ENCODE data around the gene STARD8. TPM values are rescaled to one million over a fixed set of nuclear protein-coding genes. Genes with fewer than 3 reads are reported as not detected.

The STARD8 gene
- total RNA-seq, 2 donors from 2014 or later = 1.6 to 2.3 TPM

- intact Hi-C loops (cut with DNase I) = no loop called here
- Histone ChIP-seq H3K9ac (ENCODE audit: low read depth in 2 of 2, low read length in 2 of 2) (no peak overlapping the region), H3K27ac (no peak overlapping the region), H3K4me3 (no peak overlapping the region), H3K27me3 (no peaks in the 10 kb centered on the region), H3K36me3 (no peaks in the 10 kb centered on the region), H3K4me1 (no peaks in the 10 kb centered on the region), H3K9me3 (no peaks in the 10 kb centered on the region)
- TF ChIP-seq CTCF (IDR thresholded peaks at IDR 0.05) = no peak
- no peak for DNase-seq
Observed at GRCh38 chrX:68697465-68698125, 50.1 kb downstream of the STARD8 start.

GRCh38 chrX:68698942-68699341 is 51.5 kb downstream of the STARD8 start:
- H3K4me3 ChIP-seq = no peak overlapping the region
- TF ChIP-seq CTCF (IDR thresholded peaks at IDR 0.05) = no peak
- no peaks in the 10 kb centered on the region for H3K36me3 ChIP-seq
- H3K27me3 ChIP-seq = no peaks in the 10 kb centered on the region
- H3K9ac ChIP-seq (ENCODE audit: low read depth in 2 of 2, low read length in 2 of 2) = no peak overlapping the region
- intact Hi-C loops (cut with DNase I) = no loop called here
- H3K9me3 ChIP-seq = no peaks in the 10 kb centered on the region
- no peaks in the 10 kb centered on the region for H3K4me1 ChIP-seq
- no peak for DNase-seq
- no peak overlapping the region for H3K27ac ChIP-seq

GRCh38 chrX:68699960-68700746 is 52.7 kb downstream of the STARD8 start:
- Histone ChIP-seq H3K4me1 (no peaks in the 10 kb centered on the region), H3K9me3 (no peaks in the 10 kb centered on the region), H3K9ac (ENCODE audit: low read depth in 2 of 2, low read length in 2 of 2) (no peak overlapping the region), H3K27me3 (no peaks in the 10 kb centered on the region), H3K4me3 (no peak overlapping the region), H3K36me3 (no peaks in the 10 kb centered on the region), H3K27ac (no peak overlapping the region)
- TF ChIP-seq CTCF (IDR thresholded peaks at IDR 0.05) = no peak
- intact Hi-C loops (cut with DNase I) = no loop called here
- no peak for DNase-seq

GRCh38 chrX:68703369-68703768 is 55.9 kb downstream of the STARD8 start:
- no peak overlapping the region for H3K4me3 ChIP-seq

GRCh38 chrX:68703846-68704245 is 56.4 kb downstream of the STARD8 start:
- Histone ChIP-seq H3K4me1 (no peaks in the 10 kb centered on the region), H3K9ac (ENCODE audit: low read depth in 2 of 2, low read length in 2 of 2) (no peak overlapping the region), H3K27me3 (no peaks in the 10 kb centered on the region), H3K9me3 (no peaks in the 10 kb centered on the region), H3K4me3 (no peak overlapping the region), H3K36me3 (no peaks in the 10 kb centered on the region), H3K27ac (no peak overlapping the region)
- intact Hi-C loops (cut with DNase I) = no loop called here
- no peak for DNase-seq
- TF ChIP-seq CTCF (IDR thresholded peaks at IDR 0.05) = no peak

More at GRCh38 chrX:68703369-68703768, 55.9 kb downstream of the STARD8 start:
- Histone ChIP-seq H3K27ac (no peak overlapping the region), H3K9ac (ENCODE audit: low read depth in 2 of 2, low read length in 2 of 2) (no peak overlapping the region), H3K27me3 (no peaks in the 10 kb centered on the region), H3K9me3 (no peaks in the 10 kb centered on the region), H3K36me3 (no peaks in the 10 kb centered on the region), H3K4me1 (no peaks in the 10 kb centered on the region)
- intact Hi-C loops (cut with DNase I) = no loop called here
- DNase-seq = no peak
- TF ChIP-seq CTCF (IDR thresholded peaks at IDR 0.05) = no peak
